Liver (tissue), 3 donors: ENCODE results near the gene CFH.

Experiments
- CTCF ChIP-seq: fragments of 150-350 bp; IDR thresholded peaks from 2 replicates; pipeline ENCODE4 v1.5.1; 2017; ENCODE audit warnings: improper control_type of control experiment, low read depth, low read length; ENCODE audit not compliant: missing input control
- MAX ChIP-seq: IDR thresholded peaks from 2 replicates; pipeline ENCODE4 v1.6.1; 2016; ENCODE audit warnings: antibody characterized with exemption
- TAF1 ChIP-seq: conservative IDR thresholded peaks from 2 replicates; pipeline ENCODE4 v1.6.1; 2016; ENCODE audit warnings: antibody characterized with exemption, mild to moderate bottlenecking
- YY1 ChIP-seq: IDR thresholded peaks from 2 replicates; pipeline ENCODE4 v1.6.1; 2016; ENCODE audit warnings: antibody characterized with exemption, mild to moderate bottlenecking
- ZBTB33 ChIP-seq: IDR thresholded peaks from 2 replicates; pipeline ENCODE4 v1.6.1; 2016; ENCODE audit warnings: antibody characterized with exemption
- donor health status: healthy.
- donor health status: healthy.

GRCh38 chr1:196628838-196629237 is 23.0 kb upstream of the CFH start:
- TF ChIP-seq CTCF (no peak), TAF1 (no peak), YY1 (no peak), MAX (no peak), ZBTB33 (no peak)
